ENCODE data around the gene KHDC4.
A peak's percentile ranks its signal among the peaks of the same experiment; 100 is the strongest.

The KHDC4 gene

GRCh38 chr1:155976062-155976912, 42.1 kb upstream of the KHDC4 start:
- Histone ChIP-seq H3K4me3 (ENCODE audit: low read length) (peak overlapping the region; percentile 60), H3K9me3 (ENCODE audit: control insufficient read depth, low read length) (no peaks in the 10 kb centered on the region), H3K9ac (ENCODE audit: low read length) (peak overlapping the region; percentile 81), H3K36me3 (ENCODE audit: control insufficient read depth, insufficient read depth, low read length) (peaks cover 4% of the 10 kb centered on the region), H3K27me3 (ENCODE audit: control insufficient read depth, insufficient read depth, low read length) (no peaks in the 10 kb centered on the region), H3K4me1 (ENCODE audit: control insufficient read depth, insufficient read depth, low read length) (peaks cover 63% of the 10 kb centered on the region)

- H3K9ac ChIP-seq (ENCODE audit: low read length), result peak overlapping the region; percentile 81
- no peaks in the 10 kb centered on the region for H3K27me3 ChIP-seq (ENCODE audit: control insufficient read depth, insufficient read depth, low read length)
- H3K36me3 ChIP-seq (ENCODE audit: control insufficient read depth, insufficient read depth, low read length), result peaks cover 4% of the 10 kb centered on the region
- H3K4me3 ChIP-seq (ENCODE audit: low read length), result no peak overlapping the region
- peaks cover 62% of the 10 kb centered on the region for H3K4me1 ChIP-seq (ENCODE audit: control insufficient read depth, insufficient read depth, low read length)
- no peaks in the 10 kb centered on the region for H3K9me3 ChIP-seq (ENCODE audit: control insufficient read depth, low read length)
These were observed 41.3 kb upstream of the KHDC4 start for GRCh38 chr1:155975375-155976061.

- H3K4me3 ChIP-seq (ENCODE audit: low read length), result no peak overlapping the region
- peaks cover 60% of the 10 kb centered on the region for H3K4me1 ChIP-seq (ENCODE audit: control insufficient read depth, insufficient read depth, low read length)
- peaks cover 4% of the 10 kb centered on the region for H3K36me3 ChIP-seq (ENCODE audit: control insufficient read depth, insufficient read depth, low read length)
- no peaks in the 10 kb centered on the region for H3K9me3 ChIP-seq (ENCODE audit: control insufficient read depth, low read length)
- H3K9ac ChIP-seq (ENCODE audit: low read length), result no peak overlapping the region
- no peaks in the 10 kb centered on the region for H3K27me3 ChIP-seq (ENCODE audit: control insufficient read depth, insufficient read depth, low read length)
These were observed 40.2 kb upstream of the KHDC4 start for GRCh38 chr1:155974208-155975115.

- no peak overlapping the region for H3K9ac ChIP-seq (ENCODE audit: low read length)
These were observed 39.5 kb upstream of the KHDC4 start for GRCh38 chr1:155973723-155974122.

GRCh38 chr1:155971910-155972809, 37.9 kb upstream of the KHDC4 start:
- Histone ChIP-seq H3K9ac (ENCODE audit: low read length) (no peak overlapping the region), H3K9me3 (ENCODE audit: control insufficient read depth, low read length) (no peaks in the 10 kb centered on the region), H3K27me3 (ENCODE audit: control insufficient read depth, insufficient read depth, low read length) (no peaks in the 10 kb centered on the region), H3K4me1 (ENCODE audit: control insufficient read depth, insufficient read depth, low read length) (peaks cover 66% of the 10 kb centered on the region), H3K36me3 (ENCODE audit: control insufficient read depth, insufficient read depth, low read length) (peaks cover 12% of the 10 kb centered on the region), H3K4me3 (ENCODE audit: low read length) (no peak overlapping the region)

More at GRCh38 chr1:155973723-155974122, 39.5 kb upstream of the KHDC4 start:
- H3K36me3 ChIP-seq (ENCODE audit: control insufficient read depth, insufficient read depth, low read length), result peaks cover 9% of the 10 kb centered on the region
- no peaks in the 10 kb centered on the region for H3K9me3 ChIP-seq (ENCODE audit: control insufficient read depth, low read length)
- no peak overlapping the region for H3K4me3 ChIP-seq (ENCODE audit: low read length)
- H3K4me1 ChIP-seq (ENCODE audit: control insufficient read depth, insufficient read depth, low read length), result peaks cover 60% of the 10 kb centered on the region
- H3K27me3 ChIP-seq (ENCODE audit: control insufficient read depth, insufficient read depth, low read length), result no peaks in the 10 kb centered on the region

- H3K4me3 ChIP-seq (ENCODE audit: low read length), result no peak overlapping the region
- peaks cover 12% of the 10 kb centered on the region for H3K36me3 ChIP-seq (ENCODE audit: control insufficient read depth, insufficient read depth, low read length)
- H3K4me1 ChIP-seq (ENCODE audit: control insufficient read depth, insufficient read depth, low read length), result peaks cover 55% of the 10 kb centered on the region
- H3K9ac ChIP-seq (ENCODE audit: low read length), result peak overlapping the region; percentile 2
- no peaks in the 10 kb centered on the region for H3K9me3 ChIP-seq (ENCODE audit: control insufficient read depth, low read length)
- no peaks in the 10 kb centered on the region for H3K27me3 ChIP-seq (ENCODE audit: control insufficient read depth, insufficient read depth, low read length)
These were observed 36.4 kb upstream of the KHDC4 start for GRCh38 chr1:155970531-155971167.

- peaks cover 12% of the 10 kb centered on the region for H3K36me3 ChIP-seq (ENCODE audit: control insufficient read depth, insufficient read depth, low read length)
- H3K4me1 ChIP-seq (ENCODE audit: control insufficient read depth, insufficient read depth, low read length), result peaks cover 44% of the 10 kb centered on the region
- H3K9me3 ChIP-seq (ENCODE audit: control insufficient read depth, low read length), result no peaks in the 10 kb centered on the region
- H3K27me3 ChIP-seq (ENCODE audit: control insufficient read depth, insufficient read depth, low read length), result no peaks in the 10 kb centered on the region
- H3K4me3 ChIP-seq (ENCODE audit: low read length), result no peak overlapping the region
- H3K9ac ChIP-seq (ENCODE audit: low read length), result no peak overlapping the region
These were observed 35.2 kb upstream of the KHDC4 start for GRCh38 chr1:155969377-155969791.

- Histone ChIP-seq H3K9ac (ENCODE audit: low read length) (no peak overlapping the region), H3K36me3 (ENCODE audit: control insufficient read depth, insufficient read depth, low read length) (peaks cover 15% of the 10 kb centered on the region), H3K27me3 (ENCODE audit: control insufficient read depth, insufficient read depth, low read length) (no peaks in the 10 kb centered on the region), H3K4me1 (ENCODE audit: control insufficient read depth, insufficient read depth, low read length) (peaks cover 40% of the 10 kb centered on the region), H3K9me3 (ENCODE audit: control insufficient read depth, low read length) (no peaks in the 10 kb centered on the region), H3K4me3 (ENCODE audit: low read length) (no peak overlapping the region)
These were observed 34.5 kb upstream of the KHDC4 start for GRCh38 chr1:155968670-155969069.

- peaks cover 40% of the 10 kb centered on the region for H3K4me1 ChIP-seq (ENCODE audit: control insufficient read depth, insufficient read depth, low read length)
- H3K27me3 ChIP-seq (ENCODE audit: control insufficient read depth, insufficient read depth, low read length), result no peaks in the 10 kb centered on the region
- H3K9ac ChIP-seq (ENCODE audit: low read length), result no peak overlapping the region
- H3K36me3 ChIP-seq (ENCODE audit: control insufficient read depth, insufficient read depth, low read length), result peaks cover 15% of the 10 kb centered on the region
- H3K4me3 ChIP-seq (ENCODE audit: low read length), result no peak overlapping the region
- no peaks in the 10 kb centered on the region for H3K9me3 ChIP-seq (ENCODE audit: control insufficient read depth, low read length)
These were observed 33.8 kb upstream of the KHDC4 start for GRCh38 chr1:155968051-155968400.

GRCh38 chr1:155967341-155968050, 33.3 kb upstream of the KHDC4 start:
- Histone ChIP-seq H3K4me3 (ENCODE audit: low read length) (no peak overlapping the region), H3K36me3 (ENCODE audit: control insufficient read depth, insufficient read depth, low read length) (peaks cover 20% of the 10 kb centered on the region), H3K9me3 (ENCODE audit: control insufficient read depth, low read length) (no peaks in the 10 kb centered on the region), H3K4me1 (ENCODE audit: control insufficient read depth, insufficient read depth, low read length) (peaks cover 46% of the 10 kb centered on the region), H3K27me3 (ENCODE audit: control insufficient read depth, insufficient read depth, low read length) (no peaks in the 10 kb centered on the region), H3K9ac (ENCODE audit: low read length) (no peak overlapping the region)

Data from mucosa of stomach (tissue), 1 donor.